GM23338 (cell line): ENCODE measurements around the gene DUSP19.

ENCODE experiments used
- CREB1 ChIP-seq: fragments of 250-450 bp; sonication (Bioruptor Pico); IDR thresholded peaks from 2 replicates; pipeline ENCODE4 v1.5.0; 2020; ENCODE audit warnings: low read depth, mild to moderate bottlenecking, moderate library complexity
- EZH2 ChIP-seq: fragments of 200-600 bp; sonication (generic); IDR thresholded peaks from one replicate; pipeline ENCODE4 v1.8.0; 2017; ENCODE audit warnings: antibody characterized with exemption, mild to moderate bottlenecking, low read depth; ENCODE audit not compliant: unreplicated experiment
- EZH2phosphoT487 ChIP-seq: fragments of 200-600 bp; sonication (generic); IDR thresholded peaks from one replicate; pipeline ENCODE4 v1.8.1; 2018; ENCODE audit warnings: antibody characterized with exemption; ENCODE audit not compliant: unreplicated experiment
- JUNB ChIP-seq: IDR thresholded peaks from one replicate; pipeline ENCODE4 v1.6.1; 2016; ENCODE audit warnings: antibody characterized with exemption; ENCODE audit not compliant: unreplicated experiment
- NANOG ChIP-seq: IDR thresholded peaks from 2 replicates; pipeline ENCODE4 v1.6.1; 2016; ENCODE audit warnings: antibody characterized with exemption, borderline replicate concordance
- POLR2AphosphoS5 ChIP-seq: IDR thresholded peaks from 2 replicates; pipeline ENCODE4 v1.6.1; 2016; ENCODE audit warnings: antibody characterized with exemption, low read depth
- STAT1 ChIP-seq: IDR thresholded peaks from one replicate; pipeline ENCODE4 v1.6.1; 2016; ENCODE audit warnings: antibody characterized with exemption; ENCODE audit not compliant: unreplicated experiment
- ZNF114 ChIP-seq: fragments of 250-450 bp; sonication (Bioruptor Pico); IDR thresholded peaks from 2 replicates; pipeline ENCODE4 v1.5.0; 2020; ENCODE audit warnings: mild to moderate bottlenecking, moderate library complexity
- ZNF331 ChIP-seq: fragments of 250-450 bp; sonication (Bioruptor Pico); IDR thresholded peaks from 2 replicates; pipeline ENCODE4 v1.5.0; 2020; ENCODE audit warnings: low read depth, mild to moderate bottlenecking, moderate library complexity
- TF ChIP-seq, protein P1 (sequence below), 2 experiments: fragments of 200-600 bp in 1 of 2; sonication (generic) in 1 of 2; conservative IDR thresholded peaks; 2 replicates each; pipeline versions ENCODE4 v1.5.1 to v1.6.1; 2016 to 2017; ENCODE audit warnings: antibody characterized with exemption in 2 of 2, low read depth in 2 of 2, mild to moderate bottlenecking in 2 of 2, moderate library complexity in 1 of 2
- TF ChIP-seq, protein P2 (sequence below): IDR thresholded peaks from one replicate; pipeline ENCODE4 v1.6.1; 2018; ENCODE audit warnings: antibody characterized with exemption; ENCODE audit not compliant: unreplicated experiment
- TF ChIP-seq, protein P3 (sequence below): IDR thresholded peaks from 2 replicates; pipeline ENCODE4 v1.6.1; 2016; ENCODE audit warnings: antibody characterized with exemption
- TF ChIP-seq, protein P4 (sequence below): fragments of 250-450 bp; sonication (Bioruptor Pico); IDR thresholded peaks from 2 replicates; pipeline ENCODE4 v1.5.0; 2020; ENCODE audit warnings: mild to moderate bottlenecking, moderate library complexity

DNA sequence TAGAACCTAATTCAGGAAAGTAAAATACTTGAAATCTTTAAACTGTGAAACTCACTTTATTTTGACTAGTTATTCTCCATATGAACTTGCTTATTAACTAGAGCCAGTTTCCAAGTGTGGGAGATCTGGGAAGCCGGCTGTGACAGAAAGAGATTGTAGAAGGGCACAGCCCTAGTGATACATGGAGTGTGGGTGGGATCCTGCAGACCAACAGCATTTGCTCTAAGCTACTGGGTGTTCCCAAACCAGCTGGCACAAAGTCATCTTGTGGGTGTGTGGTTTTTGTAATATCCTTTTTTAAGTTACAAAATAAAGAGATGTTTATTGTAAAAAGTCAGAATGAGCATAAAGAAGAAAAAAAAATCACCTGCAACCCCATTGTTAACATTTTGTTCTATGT is 3.4 kb downstream of the DUSP19 start:
- TF ChIP-seq, protein P1, sequence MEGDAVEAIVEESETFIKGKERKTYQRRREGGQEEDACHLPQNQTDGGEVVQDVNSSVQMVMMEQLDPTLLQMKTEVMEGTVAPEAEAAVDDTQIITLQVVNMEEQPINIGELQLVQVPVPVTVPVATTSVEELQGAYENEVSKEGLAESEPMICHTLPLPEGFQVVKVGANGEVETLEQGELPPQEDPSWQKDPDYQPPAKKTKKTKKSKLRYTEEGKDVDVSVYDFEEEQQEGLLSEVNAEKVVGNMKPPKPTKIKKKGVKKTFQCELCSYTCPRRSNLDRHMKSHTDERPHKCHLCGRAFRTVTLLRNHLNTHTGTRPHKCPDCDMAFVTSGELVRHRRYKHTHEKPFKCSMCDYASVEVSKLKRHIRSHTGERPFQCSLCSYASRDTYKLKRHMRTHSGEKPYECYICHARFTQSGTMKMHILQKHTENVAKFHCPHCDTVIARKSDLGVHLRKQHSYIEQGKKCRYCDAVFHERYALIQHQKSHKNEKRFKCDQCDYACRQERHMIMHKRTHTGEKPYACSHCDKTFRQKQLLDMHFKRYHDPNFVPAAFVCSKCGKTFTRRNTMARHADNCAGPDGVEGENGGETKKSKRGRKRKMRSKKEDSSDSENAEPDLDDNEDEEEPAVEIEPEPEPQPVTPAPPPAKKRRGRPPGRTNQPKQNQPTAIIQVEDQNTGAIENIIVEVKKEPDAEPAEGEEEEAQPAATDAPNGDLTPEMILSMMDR (conservative IDR thresholded peaks at IDR 0.05; ENCODE audit: low read depth in 2 of 2) = no peak
- no peak for TF ChIP-seq POLR2AphosphoS5
- TF ChIP-seq, protein P2, sequence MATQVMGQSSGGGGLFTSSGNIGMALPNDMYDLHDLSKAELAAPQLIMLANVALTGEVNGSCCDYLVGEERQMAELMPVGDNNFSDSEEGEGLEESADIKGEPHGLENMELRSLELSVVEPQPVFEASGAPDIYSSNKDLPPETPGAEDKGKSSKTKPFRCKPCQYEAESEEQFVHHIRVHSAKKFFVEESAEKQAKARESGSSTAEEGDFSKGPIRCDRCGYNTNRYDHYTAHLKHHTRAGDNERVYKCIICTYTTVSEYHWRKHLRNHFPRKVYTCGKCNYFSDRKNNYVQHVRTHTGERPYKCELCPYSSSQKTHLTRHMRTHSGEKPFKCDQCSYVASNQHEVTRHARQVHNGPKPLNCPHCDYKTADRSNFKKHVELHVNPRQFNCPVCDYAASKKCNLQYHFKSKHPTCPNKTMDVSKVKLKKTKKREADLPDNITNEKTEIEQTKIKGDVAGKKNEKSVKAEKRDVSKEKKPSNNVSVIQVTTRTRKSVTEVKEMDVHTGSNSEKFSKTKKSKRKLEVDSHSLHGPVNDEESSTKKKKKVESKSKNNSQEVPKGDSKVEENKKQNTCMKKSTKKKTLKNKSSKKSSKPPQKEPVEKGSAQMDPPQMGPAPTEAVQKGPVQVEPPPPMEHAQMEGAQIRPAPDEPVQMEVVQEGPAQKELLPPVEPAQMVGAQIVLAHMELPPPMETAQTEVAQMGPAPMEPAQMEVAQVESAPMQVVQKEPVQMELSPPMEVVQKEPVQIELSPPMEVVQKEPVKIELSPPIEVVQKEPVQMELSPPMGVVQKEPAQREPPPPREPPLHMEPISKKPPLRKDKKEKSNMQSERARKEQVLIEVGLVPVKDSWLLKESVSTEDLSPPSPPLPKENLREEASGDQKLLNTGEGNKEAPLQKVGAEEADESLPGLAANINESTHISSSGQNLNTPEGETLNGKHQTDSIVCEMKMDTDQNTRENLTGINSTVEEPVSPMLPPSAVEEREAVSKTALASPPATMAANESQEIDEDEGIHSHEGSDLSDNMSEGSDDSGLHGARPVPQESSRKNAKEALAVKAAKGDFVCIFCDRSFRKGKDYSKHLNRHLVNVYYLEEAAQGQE = no peak
- TF ChIP-seq EZH2 = no peak
- no peak for TF ChIP-seq EZH2phosphoT487
- TF ChIP-seq ZNF331 (CRISPR knock-in tag) = no peak
- TF ChIP-seq ZNF114 = no peak
- no peak for TF ChIP-seq CREB1 (CRISPR knock-in tag)
- no peak for TF ChIP-seq STAT1
- no peak for TF ChIP-seq JUNB
- TF ChIP-seq, protein P3, sequence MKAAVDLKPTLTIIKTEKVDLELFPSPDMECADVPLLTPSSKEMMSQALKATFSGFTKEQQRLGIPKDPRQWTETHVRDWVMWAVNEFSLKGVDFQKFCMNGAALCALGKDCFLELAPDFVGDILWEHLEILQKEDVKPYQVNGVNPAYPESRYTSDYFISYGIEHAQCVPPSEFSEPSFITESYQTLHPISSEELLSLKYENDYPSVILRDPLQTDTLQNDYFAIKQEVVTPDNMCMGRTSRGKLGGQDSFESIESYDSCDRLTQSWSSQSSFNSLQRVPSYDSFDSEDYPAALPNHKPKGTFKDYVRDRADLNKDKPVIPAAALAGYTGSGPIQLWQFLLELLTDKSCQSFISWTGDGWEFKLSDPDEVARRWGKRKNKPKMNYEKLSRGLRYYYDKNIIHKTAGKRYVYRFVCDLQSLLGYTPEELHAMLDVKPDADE = no peak
- TF ChIP-seq, protein P4, sequence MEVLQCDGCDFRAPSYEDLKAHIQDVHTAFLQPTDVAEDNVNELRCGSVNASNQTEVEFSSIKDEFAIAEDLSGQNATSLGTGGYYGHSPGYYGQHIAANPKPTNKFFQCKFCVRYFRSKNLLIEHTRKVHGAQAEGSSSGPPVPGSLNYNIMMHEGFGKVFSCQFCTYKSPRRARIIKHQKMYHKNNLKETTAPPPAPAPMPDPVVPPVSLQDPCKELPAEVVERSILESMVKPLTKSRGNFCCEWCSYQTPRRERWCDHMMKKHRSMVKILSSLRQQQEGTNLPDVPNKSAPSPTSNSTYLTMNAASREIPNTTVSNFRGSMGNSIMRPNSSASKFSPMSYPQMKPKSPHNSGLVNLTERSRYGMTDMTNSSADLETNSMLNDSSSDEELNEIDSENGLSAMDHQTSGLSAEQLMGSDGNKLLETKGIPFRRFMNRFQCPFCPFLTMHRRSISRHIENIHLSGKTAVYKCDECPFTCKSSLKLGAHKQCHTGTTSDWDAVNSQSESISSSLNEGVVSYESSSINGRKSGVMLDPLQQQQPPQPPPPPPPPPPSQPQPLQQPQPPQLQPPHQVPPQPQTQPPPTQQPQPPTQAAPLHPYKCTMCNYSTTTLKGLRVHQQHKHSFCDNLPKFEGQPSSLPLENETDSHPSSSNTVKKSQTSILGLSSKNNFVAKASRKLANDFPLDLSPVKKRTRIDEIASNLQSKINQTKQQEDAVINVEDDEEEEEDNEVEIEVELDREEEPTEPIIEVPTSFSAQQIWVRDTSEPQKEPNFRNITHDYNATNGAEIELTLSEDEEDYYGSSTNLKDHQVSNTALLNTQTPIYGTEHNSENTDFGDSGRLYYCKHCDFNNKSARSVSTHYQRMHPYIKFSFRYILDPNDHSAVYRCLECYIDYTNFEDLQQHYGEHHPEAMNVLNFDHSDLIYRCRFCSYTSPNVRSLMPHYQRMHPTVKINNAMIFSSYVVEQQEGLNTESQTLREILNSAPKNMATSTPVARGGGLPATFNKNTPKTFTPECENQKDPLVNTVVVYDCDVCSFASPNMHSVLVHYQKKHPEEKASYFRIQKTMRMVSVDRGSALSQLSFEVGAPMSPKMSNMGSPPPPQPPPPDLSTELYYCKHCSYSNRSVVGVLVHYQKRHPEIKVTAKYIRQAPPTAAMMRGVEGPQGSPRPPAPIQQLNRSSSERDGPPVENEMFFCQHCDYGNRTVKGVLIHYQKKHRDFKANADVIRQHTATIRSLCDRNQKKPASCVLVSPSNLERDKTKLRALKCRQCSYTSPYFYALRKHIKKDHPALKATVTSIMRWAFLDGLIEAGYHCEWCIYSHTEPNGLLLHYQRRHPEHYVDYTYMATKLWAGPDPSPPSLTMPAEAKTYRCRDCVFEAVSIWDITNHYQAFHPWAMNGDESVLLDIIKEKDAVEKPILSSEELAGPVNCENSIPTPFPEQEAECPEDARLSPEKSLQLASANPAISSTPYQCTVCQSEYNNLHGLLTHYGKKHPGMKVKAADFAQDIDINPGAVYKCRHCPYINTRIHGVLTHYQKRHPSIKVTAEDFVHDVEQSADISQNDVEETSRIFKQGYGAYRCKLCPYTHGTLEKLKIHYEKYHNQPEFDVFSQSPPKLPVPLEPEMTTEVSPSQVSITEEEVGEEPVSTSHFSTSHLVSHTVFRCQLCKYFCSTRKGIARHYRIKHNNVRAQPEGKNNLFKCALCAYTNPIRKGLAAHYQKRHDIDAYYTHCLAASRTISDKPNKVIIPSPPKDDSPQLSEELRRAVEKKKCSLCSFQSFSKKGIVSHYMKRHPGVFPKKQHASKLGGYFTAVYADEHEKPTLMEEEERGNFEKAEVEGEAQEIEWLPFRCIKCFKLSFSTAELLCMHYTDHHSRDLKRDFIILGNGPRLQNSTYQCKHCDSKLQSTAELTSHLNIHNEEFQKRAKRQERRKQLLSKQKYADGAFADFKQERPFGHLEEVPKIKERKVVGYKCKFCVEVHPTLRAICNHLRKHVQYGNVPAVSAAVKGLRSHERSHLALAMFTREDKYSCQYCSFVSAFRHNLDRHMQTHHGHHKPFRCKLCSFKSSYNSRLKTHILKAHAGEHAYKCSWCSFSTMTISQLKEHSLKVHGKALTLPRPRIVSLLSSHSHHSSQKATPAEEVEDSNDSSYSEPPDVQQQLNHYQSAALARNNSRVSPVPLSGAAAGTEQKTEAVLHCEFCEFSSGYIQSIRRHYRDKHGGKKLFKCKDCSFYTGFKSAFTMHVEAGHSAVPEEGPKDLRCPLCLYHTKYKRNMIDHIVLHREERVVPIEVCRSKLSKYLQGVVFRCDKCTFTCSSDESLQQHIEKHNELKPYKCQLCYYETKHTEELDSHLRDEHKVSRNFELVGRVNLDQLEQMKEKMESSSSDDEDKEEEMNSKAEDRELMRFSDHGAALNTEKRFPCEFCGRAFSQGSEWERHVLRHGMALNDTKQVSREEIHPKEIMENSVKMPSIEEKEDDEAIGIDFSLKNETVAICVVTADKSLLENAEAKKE (CRISPR knock-in tag) = no peak
- TF ChIP-seq NANOG = no peak
